GM23338 (cell line): Measurements from ENCODE around the gene PDIA5.

ENCODE experiments used
- CREB1 ChIP-seq: fragments of 250-450 bp; sonication (Bioruptor Pico); IDR thresholded peaks from 2 replicates; pipeline ENCODE4 v1.5.0; 2020; ENCODE audit warnings: low read depth, mild to moderate bottlenecking, moderate library complexity
- CTCF ChIP-seq, 2 experiments: fragments of 200-600 bp in 1 of 2; sonication (generic) in 1 of 2; conservative IDR thresholded peaks; 2 replicates each; pipeline versions ENCODE4 v1.5.1 to v1.6.1; 2016 to 2017; ENCODE audit warnings: antibody characterized with exemption in 2 of 2, low read depth in 2 of 2, mild to moderate bottlenecking in 2 of 2, moderate library complexity in 1 of 2
- ETS1 ChIP-seq: IDR thresholded peaks from 2 replicates; pipeline ENCODE4 v1.6.1; 2016; ENCODE audit warnings: antibody characterized with exemption
- EZH2 ChIP-seq: fragments of 200-600 bp; sonication (generic); IDR thresholded peaks from one replicate; pipeline ENCODE4 v1.8.0; 2017; ENCODE audit warnings: antibody characterized with exemption, mild to moderate bottlenecking, low read depth; ENCODE audit not compliant: unreplicated experiment
- EZH2phosphoT487 ChIP-seq: fragments of 200-600 bp; sonication (generic); IDR thresholded peaks from one replicate; pipeline ENCODE4 v1.8.1; 2018; ENCODE audit warnings: antibody characterized with exemption; ENCODE audit not compliant: unreplicated experiment
- JUNB ChIP-seq: IDR thresholded peaks from one replicate; pipeline ENCODE4 v1.6.1; 2016; ENCODE audit warnings: antibody characterized with exemption; ENCODE audit not compliant: unreplicated experiment
- NANOG ChIP-seq: IDR thresholded peaks from 2 replicates; pipeline ENCODE4 v1.6.1; 2016; ENCODE audit warnings: antibody characterized with exemption, borderline replicate concordance
- POLR2AphosphoS5 ChIP-seq: IDR thresholded peaks from 2 replicates; pipeline ENCODE4 v1.6.1; 2016; ENCODE audit warnings: antibody characterized with exemption, low read depth
- REST ChIP-seq: IDR thresholded peaks from one replicate; pipeline ENCODE4 v1.6.1; 2018; ENCODE audit warnings: antibody characterized with exemption; ENCODE audit not compliant: unreplicated experiment
- STAT1 ChIP-seq: IDR thresholded peaks from one replicate; pipeline ENCODE4 v1.6.1; 2016; ENCODE audit warnings: antibody characterized with exemption; ENCODE audit not compliant: unreplicated experiment
- ZNF114 ChIP-seq: fragments of 250-450 bp; sonication (Bioruptor Pico); IDR thresholded peaks from 2 replicates; pipeline ENCODE4 v1.5.0; 2020; ENCODE audit warnings: mild to moderate bottlenecking, moderate library complexity
- ZNF331 ChIP-seq: fragments of 250-450 bp; sonication (Bioruptor Pico); IDR thresholded peaks from 2 replicates; pipeline ENCODE4 v1.5.0; 2020; ENCODE audit warnings: low read depth, mild to moderate bottlenecking, moderate library complexity
- TF ChIP-seq, protein P1 (sequence below): fragments of 250-450 bp; sonication (Bioruptor Pico); IDR thresholded peaks from 2 replicates; pipeline ENCODE4 v1.5.0; 2020; ENCODE audit warnings: mild to moderate bottlenecking, moderate library complexity

- TF ChIP-seq CTCF (conservative IDR thresholded peaks at IDR 0.05; ENCODE audit: low read depth in 2 of 2) (no peak), EZH2phosphoT487 (no peak), POLR2AphosphoS5 (no peak), REST (no peak), EZH2 (no peak), STAT1 (no peak), CREB1 (CRISPR knock-in tag) (no peak), JUNB (no peak), ZNF114 (no peak), ZNF331 (CRISPR knock-in tag) (no peak), NANOG (no peak), ETS1 (no peak)
- TF ChIP-seq, protein P1, sequence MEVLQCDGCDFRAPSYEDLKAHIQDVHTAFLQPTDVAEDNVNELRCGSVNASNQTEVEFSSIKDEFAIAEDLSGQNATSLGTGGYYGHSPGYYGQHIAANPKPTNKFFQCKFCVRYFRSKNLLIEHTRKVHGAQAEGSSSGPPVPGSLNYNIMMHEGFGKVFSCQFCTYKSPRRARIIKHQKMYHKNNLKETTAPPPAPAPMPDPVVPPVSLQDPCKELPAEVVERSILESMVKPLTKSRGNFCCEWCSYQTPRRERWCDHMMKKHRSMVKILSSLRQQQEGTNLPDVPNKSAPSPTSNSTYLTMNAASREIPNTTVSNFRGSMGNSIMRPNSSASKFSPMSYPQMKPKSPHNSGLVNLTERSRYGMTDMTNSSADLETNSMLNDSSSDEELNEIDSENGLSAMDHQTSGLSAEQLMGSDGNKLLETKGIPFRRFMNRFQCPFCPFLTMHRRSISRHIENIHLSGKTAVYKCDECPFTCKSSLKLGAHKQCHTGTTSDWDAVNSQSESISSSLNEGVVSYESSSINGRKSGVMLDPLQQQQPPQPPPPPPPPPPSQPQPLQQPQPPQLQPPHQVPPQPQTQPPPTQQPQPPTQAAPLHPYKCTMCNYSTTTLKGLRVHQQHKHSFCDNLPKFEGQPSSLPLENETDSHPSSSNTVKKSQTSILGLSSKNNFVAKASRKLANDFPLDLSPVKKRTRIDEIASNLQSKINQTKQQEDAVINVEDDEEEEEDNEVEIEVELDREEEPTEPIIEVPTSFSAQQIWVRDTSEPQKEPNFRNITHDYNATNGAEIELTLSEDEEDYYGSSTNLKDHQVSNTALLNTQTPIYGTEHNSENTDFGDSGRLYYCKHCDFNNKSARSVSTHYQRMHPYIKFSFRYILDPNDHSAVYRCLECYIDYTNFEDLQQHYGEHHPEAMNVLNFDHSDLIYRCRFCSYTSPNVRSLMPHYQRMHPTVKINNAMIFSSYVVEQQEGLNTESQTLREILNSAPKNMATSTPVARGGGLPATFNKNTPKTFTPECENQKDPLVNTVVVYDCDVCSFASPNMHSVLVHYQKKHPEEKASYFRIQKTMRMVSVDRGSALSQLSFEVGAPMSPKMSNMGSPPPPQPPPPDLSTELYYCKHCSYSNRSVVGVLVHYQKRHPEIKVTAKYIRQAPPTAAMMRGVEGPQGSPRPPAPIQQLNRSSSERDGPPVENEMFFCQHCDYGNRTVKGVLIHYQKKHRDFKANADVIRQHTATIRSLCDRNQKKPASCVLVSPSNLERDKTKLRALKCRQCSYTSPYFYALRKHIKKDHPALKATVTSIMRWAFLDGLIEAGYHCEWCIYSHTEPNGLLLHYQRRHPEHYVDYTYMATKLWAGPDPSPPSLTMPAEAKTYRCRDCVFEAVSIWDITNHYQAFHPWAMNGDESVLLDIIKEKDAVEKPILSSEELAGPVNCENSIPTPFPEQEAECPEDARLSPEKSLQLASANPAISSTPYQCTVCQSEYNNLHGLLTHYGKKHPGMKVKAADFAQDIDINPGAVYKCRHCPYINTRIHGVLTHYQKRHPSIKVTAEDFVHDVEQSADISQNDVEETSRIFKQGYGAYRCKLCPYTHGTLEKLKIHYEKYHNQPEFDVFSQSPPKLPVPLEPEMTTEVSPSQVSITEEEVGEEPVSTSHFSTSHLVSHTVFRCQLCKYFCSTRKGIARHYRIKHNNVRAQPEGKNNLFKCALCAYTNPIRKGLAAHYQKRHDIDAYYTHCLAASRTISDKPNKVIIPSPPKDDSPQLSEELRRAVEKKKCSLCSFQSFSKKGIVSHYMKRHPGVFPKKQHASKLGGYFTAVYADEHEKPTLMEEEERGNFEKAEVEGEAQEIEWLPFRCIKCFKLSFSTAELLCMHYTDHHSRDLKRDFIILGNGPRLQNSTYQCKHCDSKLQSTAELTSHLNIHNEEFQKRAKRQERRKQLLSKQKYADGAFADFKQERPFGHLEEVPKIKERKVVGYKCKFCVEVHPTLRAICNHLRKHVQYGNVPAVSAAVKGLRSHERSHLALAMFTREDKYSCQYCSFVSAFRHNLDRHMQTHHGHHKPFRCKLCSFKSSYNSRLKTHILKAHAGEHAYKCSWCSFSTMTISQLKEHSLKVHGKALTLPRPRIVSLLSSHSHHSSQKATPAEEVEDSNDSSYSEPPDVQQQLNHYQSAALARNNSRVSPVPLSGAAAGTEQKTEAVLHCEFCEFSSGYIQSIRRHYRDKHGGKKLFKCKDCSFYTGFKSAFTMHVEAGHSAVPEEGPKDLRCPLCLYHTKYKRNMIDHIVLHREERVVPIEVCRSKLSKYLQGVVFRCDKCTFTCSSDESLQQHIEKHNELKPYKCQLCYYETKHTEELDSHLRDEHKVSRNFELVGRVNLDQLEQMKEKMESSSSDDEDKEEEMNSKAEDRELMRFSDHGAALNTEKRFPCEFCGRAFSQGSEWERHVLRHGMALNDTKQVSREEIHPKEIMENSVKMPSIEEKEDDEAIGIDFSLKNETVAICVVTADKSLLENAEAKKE (CRISPR knock-in tag): no peak
Observed at GRCh38 chr3:123201223-123201556, 134.4 kb downstream of the PDIA5 start.
